GM12878 (cell line): Measurements from ENCODE around the gene MTHFD1. TPM values are rescaled to one million over a fixed set of nuclear protein-coding genes. Genes with fewer than 3 reads are reported as not detected.

Source experiments
- CBX5 ChIP-seq: sonication (generic); IDR thresholded peaks from 2 replicates; pipeline ENCODE4 v1.6.1; 2016; ENCODE audit warnings: low read depth, moderate library complexity, mild to moderate bottlenecking, inconsistent platforms
- EZH2 ChIP-seq: IDR thresholded peaks from 2 replicates; pipeline ENCODE4 v1.6.1; 2012; ENCODE audit warnings: low read depth, mild to moderate bottlenecking, control low read depth, inconsistent platforms, low read length, borderline replicate concordance; ENCODE audit not compliant: control insufficient read depth
- NFYB ChIP-seq: IDR thresholded peaks from 2 replicates; pipeline ENCODE4 v1.6.1; 2011; ENCODE audit warnings: low read depth, mild to moderate bottlenecking, low read length, improper control_type of control experiment, moderate library complexity; ENCODE audit not compliant: insufficient read depth
- SPI1 ChIP-seq: IDR thresholded peaks from 2 replicates; pipeline ENCODE4 v1.6.1; 2011; ENCODE audit warnings: low read depth, mild to moderate bottlenecking, low read length, moderate library complexity, borderline replicate concordance; ENCODE audit not compliant: insufficient read depth
- TBL1XR1 ChIP-seq: IDR thresholded peaks from 2 replicates; pipeline ENCODE4 v1.6.1; 2012; ENCODE audit warnings: low read depth, low read length, improper control_type of control experiment
- USF2 ChIP-seq: IDR thresholded peaks from 2 replicates; pipeline ENCODE4 v1.6.1; 2011; ENCODE audit warnings: low read depth, low read length, improper control_type of control experiment, borderline replicate concordance
- polyA plus RNA-seq, 11 experiments: library from polyadenylated mRNA; depleted of rRNA in 4 of 11; unstranded in 6 of 11; stranded (reverse) in 5 of 11; fragments of >200 nt; fragmentation: Nextera tagmentation in 4 of 11; fragmentation: Illumina TruSeq in 1 of 11; extraction: Ambion mirVana in 4 of 11; extraction: Trizol in 1 of 11; gene quantifications; 1 replicate in 1 of 11; 2 replicates in 10 of 11; pipeline versions ENCODE4 v1.2.1 to v1.2.3, GENCODE V29; 2011 to 2016; ENCODE audit warnings: inconsistent platforms in 2 of 11, missing spikeins in 2 of 11, low read depth in 1 of 11
- total RNA-seq, 4 experiments: library from RNA; depleted of rRNA in 3 of 4; stranded (reverse); fragments of >200 nt in 3 of 4; fragmentation: Illumina TruSeq in 1 of 4; extraction: Trizol in 1 of 4; gene quantifications; 2 replicates each; pipeline versions ENCODE4 v1.2.1 to v1.2.3, GENCODE V29; 2013 to 2021
- TF ChIP-seq, protein P1 (sequence below): fragments of 450-650 bp; IDR thresholded peaks from 2 replicates; pipeline ENCODE4 v1.6.1; 2017; ENCODE audit warnings: antibody characterized with exemption, mild to moderate bottlenecking, moderate library complexity

MTHFD1 gene
- total and polyA plus RNA-seq, 10 of the 15 experiments (the other 5 are each of a cell fraction or from before 2014, with no cell fraction given), result 99.3 to 310 (median 173) TPM

- peak; percentile 30; the same call in 1 of the 2 replicates for TF ChIP-seq USF2
- peak; percentile 81 for TF ChIP-seq NFYB
- TF ChIP-seq, protein P1, sequence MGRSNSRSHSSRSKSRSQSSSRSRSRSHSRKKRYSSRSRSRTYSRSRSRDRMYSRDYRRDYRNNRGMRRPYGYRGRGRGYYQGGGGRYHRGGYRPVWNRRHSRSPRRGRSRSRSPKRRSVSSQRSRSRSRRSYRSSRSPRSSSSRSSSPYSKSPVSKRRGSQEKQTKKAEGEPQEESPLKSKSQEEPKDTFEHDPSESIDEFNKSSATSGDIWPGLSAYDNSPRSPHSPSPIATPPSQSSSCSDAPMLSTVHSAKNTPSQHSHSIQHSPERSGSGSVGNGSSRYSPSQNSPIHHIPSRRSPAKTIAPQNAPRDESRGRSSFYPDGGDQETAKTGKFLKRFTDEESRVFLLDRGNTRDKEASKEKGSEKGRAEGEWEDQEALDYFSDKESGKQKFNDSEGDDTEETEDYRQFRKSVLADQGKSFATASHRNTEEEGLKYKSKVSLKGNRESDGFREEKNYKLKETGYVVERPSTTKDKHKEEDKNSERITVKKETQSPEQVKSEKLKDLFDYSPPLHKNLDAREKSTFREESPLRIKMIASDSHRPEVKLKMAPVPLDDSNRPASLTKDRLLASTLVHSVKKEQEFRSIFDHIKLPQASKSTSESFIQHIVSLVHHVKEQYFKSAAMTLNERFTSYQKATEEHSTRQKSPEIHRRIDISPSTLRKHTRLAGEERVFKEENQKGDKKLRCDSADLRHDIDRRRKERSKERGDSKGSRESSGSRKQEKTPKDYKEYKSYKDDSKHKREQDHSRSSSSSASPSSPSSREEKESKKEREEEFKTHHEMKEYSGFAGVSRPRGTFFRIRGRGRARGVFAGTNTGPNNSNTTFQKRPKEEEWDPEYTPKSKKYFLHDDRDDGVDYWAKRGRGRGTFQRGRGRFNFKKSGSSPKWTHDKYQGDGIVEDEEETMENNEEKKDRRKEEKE, result no peak
- peak; percentile 52; the same call in 1 of the 2 replicates for TF ChIP-seq TBL1XR1
- no peak for TF ChIP-seq EZH2
- no peak for TF ChIP-seq SPI1
- TF ChIP-seq CBX5, result no peak
Measured at GRCh38 chr14:64387782-64388532, at the start of gene MTHFD1 (continued).
